ENCODE data around the gene ZNF716.
"Not testable (repeated sequence)": the region's sequence is repeated elsewhere in the genome, so short reads cannot be mapped to it uniquely, and the experiment has no call there.

The ZNF716 gene

DNA sequence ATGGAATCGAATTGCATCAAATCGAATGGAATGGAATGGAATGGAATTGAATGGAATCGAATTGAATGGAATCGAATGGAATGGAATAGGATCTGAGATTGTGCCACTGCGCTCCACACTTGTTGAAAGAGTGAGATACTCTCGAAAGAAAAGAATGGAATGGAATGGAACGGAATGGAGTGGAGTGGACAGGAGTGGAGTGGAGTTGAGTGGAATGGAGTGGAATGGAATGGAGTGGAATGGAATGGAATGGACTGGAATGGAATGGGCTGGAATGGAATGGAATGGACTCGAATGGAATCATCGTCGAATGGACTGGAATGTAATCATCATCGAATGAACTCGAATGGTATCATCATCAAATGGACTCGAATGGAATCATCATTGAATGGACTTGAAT is 38.0 kb downstream of the ZNF716 start:
- Histone ChIP-seq H3K27ac (no peak overlapping the region), H3K36me3 (replicated peaks) (no peaks in the 10 kb centered on the region), H3K27me3 (replicated peaks) (no peaks in the 10 kb centered on the region), H3K4me3 (ENCODE audit: low read depth, low read length) (no peak overlapping the region)
- no peak for DNase-seq
- in situ Hi-C loops (cut with HindIII; ENCODE audit: low pct_ligation_motif_present, low sequenced_read_pairs): no loop called here
- TF ChIP-seq, protein P1, sequence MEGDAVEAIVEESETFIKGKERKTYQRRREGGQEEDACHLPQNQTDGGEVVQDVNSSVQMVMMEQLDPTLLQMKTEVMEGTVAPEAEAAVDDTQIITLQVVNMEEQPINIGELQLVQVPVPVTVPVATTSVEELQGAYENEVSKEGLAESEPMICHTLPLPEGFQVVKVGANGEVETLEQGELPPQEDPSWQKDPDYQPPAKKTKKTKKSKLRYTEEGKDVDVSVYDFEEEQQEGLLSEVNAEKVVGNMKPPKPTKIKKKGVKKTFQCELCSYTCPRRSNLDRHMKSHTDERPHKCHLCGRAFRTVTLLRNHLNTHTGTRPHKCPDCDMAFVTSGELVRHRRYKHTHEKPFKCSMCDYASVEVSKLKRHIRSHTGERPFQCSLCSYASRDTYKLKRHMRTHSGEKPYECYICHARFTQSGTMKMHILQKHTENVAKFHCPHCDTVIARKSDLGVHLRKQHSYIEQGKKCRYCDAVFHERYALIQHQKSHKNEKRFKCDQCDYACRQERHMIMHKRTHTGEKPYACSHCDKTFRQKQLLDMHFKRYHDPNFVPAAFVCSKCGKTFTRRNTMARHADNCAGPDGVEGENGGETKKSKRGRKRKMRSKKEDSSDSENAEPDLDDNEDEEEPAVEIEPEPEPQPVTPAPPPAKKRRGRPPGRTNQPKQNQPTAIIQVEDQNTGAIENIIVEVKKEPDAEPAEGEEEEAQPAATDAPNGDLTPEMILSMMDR (IDR thresholded peaks at IDR 0.05; ENCODE audit: low read depth, low read length, missing control alignments): no peak

DNA sequence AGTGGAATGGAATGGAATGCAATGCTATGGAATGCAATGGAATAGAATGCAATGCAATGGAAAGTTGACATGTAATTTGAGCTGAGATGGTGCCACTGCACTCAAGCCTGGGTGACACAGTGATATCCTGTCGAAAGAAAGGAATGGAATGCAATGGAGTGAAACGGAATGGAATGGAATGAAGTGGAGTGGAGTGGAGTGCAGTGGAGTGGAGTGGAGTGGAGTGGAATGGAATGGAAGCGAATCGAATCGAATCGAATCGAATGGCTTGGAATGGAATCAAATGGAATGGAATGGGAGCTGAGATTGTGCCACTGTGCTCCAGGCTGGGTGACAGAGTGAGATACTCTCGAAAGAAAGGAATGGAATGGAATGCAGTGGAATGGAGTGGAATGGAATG is 45.1 kb downstream of the ZNF716 start:
- H3K4me3 ChIP-seq (ENCODE audit: low read depth, low read length); H3K27me3 ChIP-seq (replicated peaks); H3K27ac ChIP-seq; DNase-seq; H3K36me3 ChIP-seq (replicated peaks); in situ Hi-C loops (cut with HindIII; ENCODE audit: low pct_ligation_motif_present, low sequenced_read_pairs): not testable (repeated sequence)

DNA sequence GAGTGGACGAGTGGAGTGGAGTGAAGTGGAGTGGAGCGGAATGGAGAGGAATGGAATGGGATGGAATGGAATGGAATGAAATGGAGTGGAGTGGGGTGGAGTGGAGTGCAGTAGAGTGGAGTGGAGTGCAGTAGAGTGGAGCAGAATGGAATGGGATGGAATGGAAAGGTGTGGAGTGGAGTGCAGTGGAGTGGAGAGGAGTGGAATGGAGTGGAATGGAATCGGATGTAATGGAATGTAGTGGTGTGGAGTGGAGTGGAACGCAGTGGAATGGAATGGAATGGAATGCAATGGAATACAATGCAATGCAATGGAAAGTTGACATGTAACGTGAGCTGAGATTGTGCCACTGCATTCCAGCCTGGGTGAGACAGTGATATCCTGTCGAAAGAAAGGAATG is 46.4 kb downstream of the ZNF716 start:
- TF ChIP-seq, protein P1 (IDR thresholded peaks at IDR 0.05; ENCODE audit: low read depth, low read length, missing control alignments): no peak
- in situ Hi-C loops (cut with HindIII; ENCODE audit: low pct_ligation_motif_present, low sequenced_read_pairs): no loop called here
- H3K36me3 ChIP-seq (replicated peaks): no peaks in the 10 kb centered on the region
- no peak overlapping the region for H3K27ac ChIP-seq
- no peaks in the 10 kb centered on the region for H3K27me3 ChIP-seq (replicated peaks)
- no peak for DNase-seq
- H3K4me3 ChIP-seq (ENCODE audit: low read depth, low read length): no peak overlapping the region

DNA sequence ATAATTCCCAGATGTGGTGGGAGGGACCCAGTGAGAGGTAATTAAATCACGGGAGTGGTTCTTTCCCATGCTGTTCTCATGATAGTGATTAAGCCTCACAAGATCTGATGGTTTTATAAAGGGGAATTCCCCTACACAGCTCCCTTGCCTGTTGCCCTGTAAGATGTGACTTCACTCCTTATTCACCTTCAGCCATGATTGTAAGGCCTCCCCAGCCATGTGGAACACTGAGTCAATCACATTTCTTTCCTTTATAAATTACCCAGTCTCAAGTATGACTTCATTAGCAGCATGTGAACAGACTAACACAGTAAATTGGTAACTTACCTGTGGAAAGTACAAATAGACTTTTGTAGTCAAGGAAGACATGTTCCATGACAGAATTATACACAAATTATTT is 55.2 kb downstream of the ZNF716 start:
- TF ChIP-seq, protein P1 (IDR thresholded peaks at IDR 0.05; ENCODE audit: low read depth, low read length, missing control alignments): no peak
- H3K36me3 ChIP-seq (replicated peaks): no peaks in the 10 kb centered on the region
- H3K27me3 ChIP-seq (replicated peaks): no peaks in the 10 kb centered on the region
- H3K4me3 ChIP-seq (ENCODE audit: low read depth, low read length): no peak overlapping the region
- H3K27ac ChIP-seq: no peak overlapping the region
- in situ Hi-C loops (cut with HindIII; ENCODE audit: low pct_ligation_motif_present, low sequenced_read_pairs): no loop called here
- no peak for DNase-seq

All from brain microvascular endothelial cell (primary cell).